ENCODE results near the gene PLD2.
A peak's percentile ranks its signal among the peaks of the same experiment; 100 is the strongest.

PLD2 gene

GRCh38 chr17:4786106-4786511, 20.8 kb upstream of the PLD2 start, which contains the start of gene VMO1:
VMO1 (minus strand) TSS chr17:4786364; CDS start chr17:4786352, 12 bp downstream.
- Mint-ChIP-seq H3K4me3 (peak within 1 kb of the TSS; percentile 26), H3K36me3 (no peaks in the 10 kb centered on the region), H3K4me1 (peaks cover 24% of the 10 kb centered on the region), H3K27ac (no peak within 1 kb of the TSS), H3K9me3 (no peaks in the 10 kb centered on the region)
- DNase-seq (ENCODE audit: low spot score in 2 of 2) (no peak), ATAC-seq (no peak)

DNA sequence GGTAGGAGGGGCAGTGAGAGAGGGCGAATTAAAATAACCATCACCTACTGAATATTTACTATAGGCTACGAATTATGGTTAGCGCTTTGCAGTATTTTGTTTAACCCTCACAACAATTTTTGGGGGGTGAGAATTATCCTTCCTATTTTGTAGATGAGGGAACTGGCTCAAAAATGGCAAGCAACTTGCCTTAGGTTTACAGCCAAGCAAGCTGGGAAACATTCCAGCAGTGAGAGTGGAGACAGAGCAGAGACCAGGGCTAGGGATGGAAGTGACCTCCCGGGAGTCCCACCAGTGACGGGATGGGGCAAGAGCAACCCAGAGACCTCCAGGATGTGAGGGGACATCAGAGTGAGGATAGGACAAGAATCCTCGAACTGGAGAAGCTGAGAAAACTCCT, 20.4 kb upstream of the PLD2 start:
- H3K36me3 Mint-ChIP-seq, result no peaks in the 10 kb centered on the region
- H3K4me3 Mint-ChIP-seq, result peak overlapping the region; percentile 24
- no peak for DNase-seq (ENCODE audit: low spot score in 2 of 2)

GRCh38 chr17:4788159-4788806, 18.7 kb upstream of the PLD2 start:
- Mint-ChIP-seq H3K27ac (no peak overlapping the region), H3K4me3 (peak overlapping the region; percentile 80)
- DNase-seq (ENCODE audit: low spot score in 2 of 2), result no peak

More for the DNA sequence above, 20.4 kb upstream of the PLD2 start:
- Mint-ChIP-seq H3K27ac (no peak overlapping the region), H3K4me1 (peaks cover 28% of the 10 kb centered on the region), H3K9me3 (no peaks in the 10 kb centered on the region)
- ATAC-seq, result no peak

GRCh38 chr17:4788807-4789700, 17.9 kb upstream of the PLD2 start, which contains the start of gene GLTPD2:
GLTPD2 (plus strand) TSS chr17:4788964; CDS start chr17:4789012, 48 bp downstream.
- Mint-ChIP-seq H3K9me3 (no peaks in the 10 kb centered on the region), H3K4me3 (peak within 1 kb of the TSS; percentile 80), H3K27ac (no peak within 1 kb of the TSS), H3K36me3 (no peaks in the 10 kb centered on the region), H3K4me1 (peaks cover 23% of the 10 kb centered on the region)
- DNase-seq (ENCODE audit: low spot score in 2 of 2) (no peak), ATAC-seq (no peak)

More at GRCh38 chr17:4788159-4788806, 18.7 kb upstream of the PLD2 start:
- peaks cover 23% of the 10 kb centered on the region for H3K4me1 Mint-ChIP-seq
- no peak for ATAC-seq
- no peaks in the 10 kb centered on the region for H3K36me3 Mint-ChIP-seq
- no peaks in the 10 kb centered on the region for H3K9me3 Mint-ChIP-seq

DNA sequence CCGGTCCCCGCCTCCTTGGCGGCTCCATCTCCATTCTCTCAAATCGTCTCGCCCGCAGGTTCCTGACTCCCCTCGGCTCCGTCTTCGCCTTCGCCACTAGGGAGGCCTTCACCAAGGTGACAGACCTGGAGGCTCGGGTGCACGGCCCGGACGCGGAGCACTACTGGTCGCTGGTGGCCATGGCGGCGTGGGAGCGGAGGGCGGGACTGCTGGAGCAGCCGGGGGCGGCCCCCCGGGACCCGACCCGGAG, 17.3 kb upstream of the PLD2 start:
- Mint-ChIP-seq H3K4me1 (peaks cover 23% of the 10 kb centered on the region), H3K9me3 (no peaks in the 10 kb centered on the region), H3K36me3 (no peaks in the 10 kb centered on the region), H3K27ac (no peak overlapping the region), H3K4me3 (peak overlapping the region; percentile 80)
- DNase-seq (ENCODE audit: low spot score in 2 of 2), result no peak
- ATAC-seq, result no peak

- peaks cover 23% of the 10 kb centered on the region for H3K4me1 Mint-ChIP-seq
- H3K4me3 Mint-ChIP-seq, result peak overlapping the region; percentile 80
- peak overlapping the region; percentile 89 for H3K27ac Mint-ChIP-seq
- ATAC-seq (peak; percentile 91), DNase-seq (ENCODE audit: low spot score in 2 of 2) (peak; percentile 79 to 92)
- no peaks in the 10 kb centered on the region for H3K9me3 Mint-ChIP-seq
- H3K36me3 Mint-ChIP-seq, result no peaks in the 10 kb centered on the region
Measured at GRCh38 chr17:4789951-4790704, 16.8 kb upstream of the PLD2 start.

- Mint-ChIP-seq H3K36me3 (peaks cover 1% of the 10 kb centered on the region), H3K27ac (peak overlapping the region; percentile 89), H3K9me3 (no peaks in the 10 kb centered on the region), H3K4me1 (peaks cover 20% of the 10 kb centered on the region), H3K4me3 (peak overlapping the region; percentile 80)
- ATAC-seq, result no peak
- no peak for DNase-seq (ENCODE audit: low spot score in 2 of 2)
Measured at GRCh38 chr17:4790705-4791088, 16.3 kb upstream of the PLD2 start.

DNA sequence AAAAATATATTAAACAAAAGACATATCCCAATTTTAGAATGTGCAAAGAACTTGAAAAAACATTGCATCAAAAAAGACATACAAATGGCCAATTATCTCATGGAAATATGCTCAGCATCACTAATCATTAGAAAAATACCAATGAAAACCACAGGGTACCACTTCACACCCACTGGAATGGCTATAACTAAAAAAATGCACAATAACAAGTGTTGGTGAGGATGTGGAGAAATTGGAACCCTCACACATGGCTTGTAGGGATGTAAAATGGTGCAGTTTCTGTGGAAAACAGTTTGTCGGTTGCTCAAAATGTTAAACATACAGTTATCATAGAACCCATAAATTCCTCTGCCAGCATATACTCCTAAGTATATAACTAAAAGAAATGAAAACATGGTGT, 11.8 kb upstream of the PLD2 start:
- Mint-ChIP-seq H3K4me1 (peaks cover 27% of the 10 kb centered on the region), H3K27ac (no peak overlapping the region), H3K4me3 (peak overlapping the region; percentile 96), H3K9me3 (no peaks in the 10 kb centered on the region), H3K36me3 (peaks cover 36% of the 10 kb centered on the region)
- DNase-seq (ENCODE audit: low spot score in 2 of 2), result no peak
- no peak for ATAC-seq

DNA sequence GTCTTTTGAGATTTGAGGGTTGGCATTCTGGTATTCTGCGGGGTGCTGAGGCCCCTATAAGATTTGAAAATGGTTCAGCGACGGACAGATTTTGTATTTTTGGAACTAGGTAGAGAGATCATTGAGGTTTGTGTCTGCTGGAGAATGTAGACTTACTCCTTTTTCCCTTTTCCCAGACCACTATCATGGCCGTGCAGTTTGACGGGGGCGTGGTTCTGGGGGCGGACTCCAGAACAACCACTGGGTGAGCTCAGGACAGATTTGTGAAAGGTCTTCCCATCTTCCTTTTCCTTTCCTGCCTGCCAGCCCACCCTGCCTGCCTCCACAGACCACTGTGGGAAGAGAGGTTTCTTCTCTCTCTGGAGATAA, 10.4 kb upstream of the PLD2 start:
- H3K27ac Mint-ChIP-seq, result peak overlapping the region; percentile 98
- H3K4me1 Mint-ChIP-seq, result peaks cover 25% of the 10 kb centered on the region
- no peaks in the 10 kb centered on the region for H3K9me3 Mint-ChIP-seq
- H3K36me3 Mint-ChIP-seq, result peaks cover 44% of the 10 kb centered on the region
- peak; percentile 42 for ATAC-seq
- peak overlapping the region; percentile 96 for H3K4me3 Mint-ChIP-seq
- DNase-seq (ENCODE audit: low spot score in 2 of 2), result peak in 1 of 2 donors; percentile 59

GRCh38 chr17:4800462-4801196, 6.3 kb upstream of the PLD2 start:
- Mint-ChIP-seq H3K4me3 (no peak overlapping the region), H3K4me1 (peaks cover 23% of the 10 kb centered on the region), H3K27ac (no peak overlapping the region), H3K9me3 (no peaks in the 10 kb centered on the region), H3K36me3 (peaks cover 44% of the 10 kb centered on the region)
- ATAC-seq (no peak), DNase-seq (ENCODE audit: low spot score in 2 of 2) (no peak)

GRCh38 chr17:4802228-4802627, 4.7 kb upstream of the PLD2 start, which contains the start of gene C17orf114:
C17orf114 (minus strand) TSS chr17:4802328.
- Mint-ChIP-seq H3K9me3 (no peaks in the 10 kb centered on the region), H3K36me3 (peaks cover 35% of the 10 kb centered on the region), H3K27ac (peak within 1 kb of the TSS; percentile 29), H3K4me1 (peaks cover 15% of the 10 kb centered on the region), H3K4me3 (no peak within 1 kb of the TSS)
- no peak for ATAC-seq
- DNase-seq (ENCODE audit: low spot score in 2 of 2), result no peak

DNA sequence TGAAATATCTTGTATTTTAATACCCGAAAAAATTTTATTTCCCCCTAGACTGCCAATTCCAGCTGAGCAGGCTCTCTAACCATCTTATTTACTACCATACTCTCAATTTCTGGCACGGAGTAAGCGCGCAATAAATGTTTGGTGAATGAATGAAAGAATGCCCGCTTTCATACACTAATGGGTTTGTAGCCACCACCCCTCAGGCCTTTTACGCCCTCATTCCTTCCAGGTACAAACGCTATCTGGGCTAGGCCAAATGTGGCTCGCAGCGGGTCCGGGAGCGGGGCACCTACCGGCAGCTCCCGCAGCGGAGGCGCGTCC, 536 bp upstream of the PLD2 start:
- peaks cover 21% of the 10 kb centered on the region for H3K4me1 Mint-ChIP-seq
- peaks cover 8% of the 10 kb centered on the region for H3K36me3 Mint-ChIP-seq
- DNase-seq (ENCODE audit: low spot score in 2 of 2) (no peak), ATAC-seq (no peak)
- H3K4me3 Mint-ChIP-seq, result peak overlapping the region; percentile 62
- no peak overlapping the region for H3K27ac Mint-ChIP-seq
- H3K9me3 Mint-ChIP-seq, result no peaks in the 10 kb centered on the region

DNA sequence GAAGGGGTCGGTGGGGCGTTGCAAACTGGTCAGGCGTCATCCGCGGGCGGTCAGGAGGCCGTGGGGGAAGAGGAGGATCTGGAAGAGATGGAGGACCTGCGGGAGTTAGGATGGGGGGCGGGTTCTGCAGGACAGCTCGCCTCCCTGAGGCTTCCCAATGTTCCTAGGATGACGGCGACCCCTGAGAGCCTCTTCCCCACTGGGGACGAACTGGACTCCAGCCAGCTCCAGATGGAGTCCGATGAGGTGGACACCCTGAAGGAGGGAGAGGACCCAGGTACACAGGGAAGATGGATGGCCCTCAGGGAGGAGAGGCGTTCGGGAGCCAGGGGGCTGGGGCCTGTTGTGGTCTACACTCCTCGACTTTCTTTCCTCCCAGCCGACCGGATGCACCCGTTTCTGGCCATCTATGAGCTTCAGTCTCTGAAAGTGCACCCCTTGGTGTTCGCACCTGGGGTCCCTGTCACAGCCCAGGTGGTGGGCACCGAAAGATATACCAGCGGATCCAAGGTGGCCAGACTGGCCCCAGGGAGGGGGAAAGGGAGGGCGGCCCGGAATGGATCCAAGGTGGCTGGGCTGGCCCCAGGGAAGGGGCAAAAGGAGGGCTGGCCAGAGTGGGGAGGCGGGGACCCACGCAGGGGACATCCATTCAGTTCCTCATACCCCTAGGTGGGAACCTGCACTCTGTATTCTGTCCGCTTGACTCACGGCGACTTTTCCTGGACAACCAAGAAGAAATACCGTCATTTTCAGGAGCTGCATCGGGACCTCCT, 839 bp downstream of the PLD2 start:
- no peaks in the 10 kb centered on the region for H3K9me3 Mint-ChIP-seq
- peak overlapping the region; percentile 63 for H3K27ac Mint-ChIP-seq
- peaks cover 21% of the 10 kb centered on the region for H3K4me1 Mint-ChIP-seq
- DNase-seq (ENCODE audit: low spot score in 2 of 2) (no peak), ATAC-seq (no peak)
- peak overlapping the region; percentile 66 for H3K4me3 Mint-ChIP-seq
- H3K36me3 Mint-ChIP-seq, result peaks cover 8% of the 10 kb centered on the region

GRCh38 chr17:4808378-4808767, 1.4 kb downstream of the PLD2 start:
- H3K4me1 Mint-ChIP-seq, result peaks cover 21% of the 10 kb centered on the region
- no peaks in the 10 kb centered on the region for H3K9me3 Mint-ChIP-seq
- DNase-seq (ENCODE audit: low spot score in 2 of 2) (no peak), ATAC-seq (no peak)
- H3K4me3 Mint-ChIP-seq, result peak overlapping the region; percentile 66
- H3K36me3 Mint-ChIP-seq, result peaks cover 8% of the 10 kb centered on the region
- H3K27ac Mint-ChIP-seq, result no peak overlapping the region

Measured in stimulated activated effector memory CD8-positive, alpha-beta T cell treated with anti-CD3 and anti-CD28 coated beads, Interleukin-12 subunit alpha, Interleukin-12 subunit beta, amount 100 ng/mL, for 72 hours (primary cell).